Mucosa of descending colon (tissue), 3 donors: Measurements from ENCODE around the gene ZNF708. TPM values are rescaled to one million over a fixed set of nuclear protein-coding genes. Genes with fewer than 3 reads are reported as not detected.
"Not testable (repeated sequence)": the region's sequence is repeated elsewhere in the genome, so short reads cannot be mapped to it uniquely, and the experiment has no call there.

Experiments used
- ATAC-seq: fragments of 200-7000 bp; cut with Tn5 transposase; one replicate; pipeline ENCODE4 v1.9.1; 2020; ENCODE audit warnings: mild to moderate bottlenecking, moderate library complexity
- DNase-seq, 3 donors: peaks; one replicate each; pipeline ENCODE4 v3.0.0-alpha.2; 2020
- H3K36me3 ChIP-seq: fragments of 200-600 bp; one replicate; pipeline ENCODE4 v1.8.0; 2021; ENCODE audit warnings: low read depth, mild to moderate bottlenecking
- H3K4me1 ChIP-seq: fragments of 200-600 bp; one replicate; pipeline ENCODE4 v1.8.0; 2021; ENCODE audit warnings: low read depth, mild to moderate bottlenecking
- H3K4me3 ChIP-seq: fragments of 200-600 bp; one replicate; pipeline ENCODE4 v1.8.0; 2021; ENCODE audit warnings: mild to moderate bottlenecking
- H3K9me3 ChIP-seq: fragments of 200-600 bp; one replicate; pipeline ENCODE4 v1.8.0; 2021; ENCODE audit warnings: mild to moderate bottlenecking
- CTCF ChIP-seq: fragments of 200-600 bp; IDR thresholded peaks from one replicate; pipeline ENCODE4 v1.8.0; 2022; ENCODE audit warnings: antibody characterized with exemption, mild to moderate bottlenecking
- intact Hi-C, 2 donors: fragments of 100-400 bp; cut with DNase I in 1 of 2; cut with micrococcal nuclease in 1 of 2; formaldehyde crosslinking; loops; one replicate each; pipeline versions ENCODE4 v1.11.0 to v1.11.1; 2022; cut with DNase I, micrococcal nuclease
- total RNA-seq, 3 donors: library from RNA; stranded (reverse); fragmentation: NEBNext Ultra II Directional in 2 of 3; extraction: Animal tissue kit (Norgen Biotek cat#: 25700) in 2 of 3; gene quantifications; one replicate each; pipeline versions ENCODE4 v1.2.1 to v1.2.4, GENCODE V29; 2021 to 2023
- donor health status: DM: no; HTN: no; CAD: no; lungs with moderate emphysema.
- donor health status: DM: no; HTN: no; CAD: no.
- donor health status: DM: no; HTN: yes; CAD: no.

The ZNF708 gene
- total RNA-seq, 3 donors from 2014 or later: 7.5 to 13.1 (median 12.8) TPM

- no peak overlapping the region for H3K4me3 ChIP-seq
- intact Hi-C loops: no loop called here
- H3K36me3 ChIP-seq: no peaks in the 10 kb centered on the region
- H3K9me3 ChIP-seq: peaks cover 3% of the 10 kb centered on the region
- TF ChIP-seq CTCF: no peak
- H3K4me1 ChIP-seq: no peaks in the 10 kb centered on the region
- no peak for DNase-seq
- no peak for ATAC-seq
These were observed 11.4 kb downstream of the ZNF708 start for GRCh38 chr19:21317821-21318220.

- no peaks in the 10 kb centered on the region for H3K36me3 ChIP-seq
- ATAC-seq: no peak
- no peak for TF ChIP-seq CTCF
- no peak for DNase-seq
- H3K4me1 ChIP-seq: no peaks in the 10 kb centered on the region
- no peak overlapping the region for H3K4me3 ChIP-seq
- intact Hi-C loops: no loop called here
- peaks cover 3% of the 10 kb centered on the region for H3K9me3 ChIP-seq
These were observed 14.5 kb downstream of the ZNF708 start for GRCh38 chr19:21314676-21315075.

GRCh38 chr19:21312807-21313206, 16.4 kb downstream of the ZNF708 start:
- H3K4me3 ChIP-seq, ATAC-seq, DNase-seq, H3K36me3 ChIP-seq, H3K4me1 ChIP-seq, intact Hi-C loops, H3K9me3 ChIP-seq: not testable (repeated sequence)

- Histone ChIP-seq H3K4me3 (no peak overlapping the region), H3K9me3 (no peaks in the 10 kb centered on the region), H3K4me1 (no peaks in the 10 kb centered on the region), H3K36me3 (no peaks in the 10 kb centered on the region)
- DNase-seq (no peak), ATAC-seq (no peak)
- TF ChIP-seq CTCF: no peak
- intact Hi-C loops: no loop called here
These were observed 20.4 kb downstream of the ZNF708 start for GRCh38 chr19:21308773-21309172.

- DNase-seq, H3K36me3 ChIP-seq, ATAC-seq, intact Hi-C loops, H3K4me3 ChIP-seq, H3K4me1 ChIP-seq: not testable (repeated sequence)
- H3K9me3 ChIP-seq: peaks cover 12% of the 10 kb centered on the region
These were observed 22.2 kb downstream of the ZNF708 start for GRCh38 chr19:21306881-21307479.

- DNase-seq, H3K36me3 ChIP-seq, ATAC-seq, H3K4me1 ChIP-seq, intact Hi-C loops, H3K4me3 ChIP-seq: not testable (repeated sequence)
- peaks cover 94% of the 10 kb centered on the region for H3K9me3 ChIP-seq
These were observed 35.4 kb downstream of the ZNF708 start for GRCh38 chr19:21293768-21294167.

- Histone ChIP-seq H3K36me3 (no peaks in the 10 kb centered on the region), H3K4me1 (no peaks in the 10 kb centered on the region), H3K4me3 (no peak overlapping the region), H3K9me3 (peaks cover 27% of the 10 kb centered on the region)
- intact Hi-C loops: no loop called here
- no peak for TF ChIP-seq CTCF
- no peak for ATAC-seq
- DNase-seq: no peak
These were observed 59.4 kb downstream of the ZNF708 start for GRCh38 chr19:21269813-21270212.
